ENCODE measurements around the gene TMEM108.

TMEM108 gene

GRCh38 chr3:133058243-133058642 lies 20.1 kb downstream of the TMEM108 start:
- DNase-seq = no peak

- DNase-seq = no peak
Measured at GRCh38 chr3:133058831-133059230, 20.6 kb downstream of the TMEM108 start.

DNA sequence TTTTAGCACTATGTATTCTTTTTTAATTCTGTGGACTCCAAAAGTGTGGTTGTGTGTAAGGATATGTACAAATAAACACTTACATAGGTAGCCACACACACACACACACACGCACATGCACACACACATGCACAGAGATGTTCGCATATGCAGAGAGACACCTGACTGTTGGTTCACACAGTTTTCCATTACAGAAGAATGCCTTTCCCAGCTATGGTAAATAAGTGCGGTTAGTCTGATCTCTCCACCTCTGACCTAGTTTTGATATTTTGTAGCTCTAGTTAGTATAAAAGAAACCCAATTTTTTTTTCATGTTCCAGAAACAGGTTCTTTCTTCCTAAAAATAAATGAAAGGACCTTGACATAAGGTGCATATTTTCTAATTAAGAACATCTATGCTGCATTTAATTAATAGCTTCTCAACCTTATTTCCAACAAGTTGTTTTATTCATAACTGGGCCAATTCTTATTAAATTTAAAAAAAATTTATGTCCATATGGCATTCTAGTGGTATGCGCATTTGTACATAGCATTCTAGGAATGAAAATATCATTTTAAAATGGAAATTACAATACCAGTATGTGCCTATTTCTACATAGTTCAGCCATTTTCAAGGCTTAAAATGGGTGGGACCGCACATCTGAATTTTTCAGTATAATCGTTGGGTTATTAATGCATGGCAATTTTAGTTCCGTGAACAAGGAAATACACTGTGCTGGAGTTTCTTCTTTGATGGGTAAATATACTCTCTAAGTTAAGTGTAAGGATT lies 27.2 kb downstream of the TMEM108 start:
- DNase-seq = no peak

- no peak for DNase-seq
Measured at GRCh38 chr3:133066026-133066425, 27.8 kb downstream of the TMEM108 start.

DNA sequence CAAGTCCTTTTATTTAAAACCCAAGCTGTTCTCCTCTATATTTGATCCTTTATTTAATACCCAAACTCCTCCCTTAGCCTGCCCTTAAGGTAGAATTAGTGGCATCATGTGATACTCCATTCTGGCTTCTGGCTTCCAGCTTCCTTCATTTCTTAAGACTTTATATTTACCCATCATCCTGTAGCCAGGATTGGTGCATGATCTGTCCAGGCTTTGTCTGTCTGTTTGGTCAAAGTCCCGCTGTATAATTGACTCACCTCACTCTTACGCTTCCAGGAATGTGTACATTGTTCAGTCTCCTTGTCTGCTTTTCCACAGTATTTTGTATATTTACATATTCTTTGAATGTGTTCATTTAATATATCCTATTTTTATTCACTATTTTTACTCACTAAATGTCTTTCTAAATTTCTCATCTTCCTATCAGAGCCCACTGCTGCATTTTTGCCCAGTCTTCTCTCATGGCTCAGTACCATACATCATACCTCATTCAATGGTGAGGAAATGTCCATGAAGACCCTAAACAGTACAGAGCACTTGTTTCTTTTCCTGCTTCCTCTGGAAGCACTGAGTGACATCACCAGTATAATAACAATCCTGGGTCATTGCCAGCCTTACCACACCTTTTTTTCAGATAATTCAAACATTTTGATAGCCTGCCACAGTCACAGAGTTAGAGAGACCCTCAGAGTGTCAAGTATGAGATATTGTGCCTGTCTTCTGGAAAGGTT lies 31.5 kb downstream of the TMEM108 start:
- DNase-seq = no peak

GRCh38 chr3:133074977-133075376 lies 36.8 kb downstream of the TMEM108 start:
- DNase-seq = no peak

- no peak for DNase-seq
Measured at GRCh38 chr3:133077688-133078087, 39.5 kb downstream of the TMEM108 start.

- DNase-seq = no peak
Measured at GRCh38 chr3:133079621-133080020, 41.4 kb downstream of the TMEM108 start.

- DNase-seq = no peak
Measured at GRCh38 chr3:133081016-133081415, 42.8 kb downstream of the TMEM108 start.

DNA sequence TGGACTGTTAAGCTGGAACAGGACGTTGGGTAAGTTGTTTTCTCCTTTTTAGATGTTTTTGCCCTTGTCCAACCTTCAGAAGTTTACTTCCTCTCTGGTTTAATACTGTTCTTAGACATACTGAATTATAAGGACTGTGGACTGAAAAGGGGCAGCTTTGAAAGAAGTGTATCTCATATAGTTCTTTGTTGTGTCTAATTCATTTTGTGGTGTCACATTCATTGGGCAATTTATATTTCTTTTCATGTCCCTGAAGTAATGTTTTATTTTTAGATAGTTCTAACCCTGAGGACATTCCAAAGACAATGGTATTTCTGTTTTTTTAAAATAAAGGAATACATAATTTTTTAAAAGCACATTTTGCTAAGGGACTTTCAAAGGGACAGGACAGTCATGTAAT lies 45.2 kb downstream of the TMEM108 start:
- no peak for DNase-seq

DNA sequence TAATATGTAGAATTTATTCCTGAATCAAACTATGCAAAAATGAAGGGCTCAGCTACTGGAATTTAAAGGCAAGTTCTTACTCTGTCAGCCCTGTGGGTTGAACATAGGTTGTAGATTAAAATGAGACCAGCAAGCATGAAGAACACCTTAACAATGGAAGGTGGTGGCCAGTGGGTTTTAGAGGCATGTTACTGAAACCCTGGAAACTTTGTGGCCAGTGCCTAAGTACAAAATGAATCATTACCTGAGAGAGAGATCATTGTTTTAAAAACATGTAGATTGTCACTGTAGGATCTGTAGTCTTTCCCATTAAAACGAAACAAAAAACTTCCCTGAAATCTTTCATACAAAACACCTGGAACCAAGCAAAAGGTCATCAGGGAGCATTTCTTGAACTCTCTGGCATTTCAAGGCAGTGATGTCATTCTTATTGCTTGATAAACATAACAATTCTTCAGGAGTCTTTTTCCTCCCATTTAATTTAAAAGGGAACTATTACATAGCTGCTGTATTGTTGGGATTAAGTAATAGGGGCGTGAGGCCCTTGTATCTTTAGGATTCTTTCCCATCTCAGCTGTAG lies 51.8 kb downstream of the TMEM108 start:
- DNase-seq = no peak

GRCh38 chr3:133092681-133093080 lies 54.5 kb downstream of the TMEM108 start:
- no peak for DNase-seq

DNA sequence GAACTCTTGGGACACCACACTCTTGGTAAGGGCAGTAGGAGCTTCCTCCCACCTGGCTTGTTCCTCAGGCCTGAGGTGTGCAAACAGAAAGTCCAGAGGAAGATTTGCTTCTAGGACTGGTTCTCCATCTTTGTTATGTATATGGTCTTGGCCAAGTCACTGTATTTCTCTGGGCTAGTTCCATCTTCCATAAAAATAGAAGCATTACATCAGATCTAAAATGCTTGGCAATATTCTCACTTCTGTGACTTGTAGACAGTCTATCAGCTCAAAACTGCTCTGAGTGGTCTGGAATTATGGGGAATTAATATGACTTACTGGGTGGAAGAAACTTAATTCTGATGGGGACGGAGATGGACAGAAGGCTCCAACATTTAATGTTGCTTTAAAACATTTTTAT lies 55.2 kb downstream of the TMEM108 start:
- DNase-seq = no peak

DNA sequence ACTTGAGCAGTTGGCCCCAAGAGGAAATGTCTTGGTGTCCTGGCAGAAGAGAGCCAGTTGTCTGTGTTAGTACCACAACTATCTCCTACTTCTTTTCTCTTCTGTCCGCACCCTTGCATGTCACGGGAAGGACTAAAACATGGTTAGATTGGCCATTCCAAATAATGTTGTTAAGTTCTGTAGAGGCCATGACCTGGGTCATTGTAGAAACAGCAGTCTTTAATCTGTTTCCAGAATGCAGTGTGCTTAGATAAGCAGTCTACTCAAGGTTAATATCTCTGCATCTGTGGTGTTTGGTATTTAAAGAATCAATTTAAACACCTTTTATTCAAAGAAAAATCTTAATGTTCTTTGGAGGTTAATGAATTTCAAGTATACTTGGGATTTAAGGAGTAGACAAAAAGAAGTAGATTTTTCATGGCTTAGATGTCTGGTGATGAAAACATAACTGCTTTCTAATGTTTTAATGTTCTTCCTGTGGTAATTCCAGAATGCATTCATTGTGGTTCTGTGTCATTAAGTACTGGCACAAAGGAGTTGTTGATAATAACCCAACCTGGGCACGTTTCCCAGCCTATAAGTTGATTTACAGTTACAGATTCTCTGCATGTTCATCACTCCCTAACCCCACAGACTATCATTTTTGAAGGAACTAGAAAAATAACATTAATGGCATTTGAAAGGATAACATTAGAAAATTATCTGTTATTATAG lies 58.9 kb downstream of the TMEM108 start:
- DNase-seq = no peak

GRCh38 chr3:133103706-133104105 lies 65.5 kb downstream of the TMEM108 start:
- DNase-seq = no peak

DNA sequence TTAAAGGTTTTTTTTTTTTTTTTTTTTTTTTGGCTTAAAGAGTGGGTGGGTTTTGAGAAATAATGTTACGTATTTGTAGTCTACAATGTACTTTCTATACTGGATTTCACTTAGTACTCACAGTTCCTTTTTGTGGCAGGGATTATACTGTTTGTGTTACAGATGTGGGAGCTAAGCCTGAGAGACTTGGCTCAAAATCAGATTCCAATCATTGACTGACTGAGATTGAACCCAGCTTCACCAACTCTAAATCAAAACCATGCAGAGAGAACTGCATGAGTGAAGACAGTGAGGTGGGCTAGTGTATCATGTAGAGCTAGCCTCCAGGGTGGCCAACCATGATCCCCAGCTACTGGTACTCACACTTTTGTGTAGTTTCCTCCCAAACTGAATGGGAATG lies 68.0 kb downstream of the TMEM108 start:
- no peak for DNase-seq

DNA sequence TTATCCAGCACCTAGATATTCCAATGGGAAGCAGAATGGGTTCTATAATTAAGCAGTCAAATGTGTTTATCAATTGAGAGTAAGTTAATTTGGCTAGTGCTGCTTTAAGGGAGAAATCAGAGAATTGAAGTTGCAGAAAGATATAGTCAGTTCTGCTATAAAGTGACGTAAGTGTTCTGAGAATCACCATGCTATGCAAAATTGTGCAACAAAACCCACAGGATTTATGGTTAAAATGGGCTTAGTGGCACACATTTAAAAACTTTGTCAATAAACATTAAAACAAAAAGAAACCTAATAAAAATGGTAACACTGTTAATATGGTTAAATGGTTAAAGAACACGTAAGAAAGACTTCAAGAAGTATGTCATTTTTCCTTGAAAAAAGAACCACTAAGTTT lies 74.5 kb downstream of the TMEM108 start:
- DNase-seq = no peak

- no peak for DNase-seq
Measured at GRCh38 chr3:133113526-133113925, 75.3 kb downstream of the TMEM108 start.

GRCh38 chr3:133113927-133114597 lies 75.9 kb downstream of the TMEM108 start:
- no peak for DNase-seq

DNA sequence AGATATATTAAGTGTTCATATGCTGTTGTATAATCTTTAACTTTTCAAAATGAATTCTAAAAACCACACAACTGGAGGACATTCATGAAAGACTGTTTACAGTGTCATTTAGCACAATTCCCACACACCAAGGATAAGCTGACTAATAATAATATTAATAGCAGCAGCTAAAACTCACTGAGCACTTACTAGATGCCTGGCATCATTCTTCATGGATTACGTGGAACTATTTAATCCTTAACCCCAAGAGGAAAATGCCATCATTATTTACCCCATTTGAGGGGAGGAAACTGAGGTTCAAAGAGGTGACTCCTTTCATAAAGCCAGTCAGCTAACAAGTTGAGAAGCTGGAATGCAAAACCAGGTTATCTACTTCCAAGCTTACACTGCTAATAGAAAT lies 77.0 kb downstream of the TMEM108 start:
- DNase-seq = no peak

DNA sequence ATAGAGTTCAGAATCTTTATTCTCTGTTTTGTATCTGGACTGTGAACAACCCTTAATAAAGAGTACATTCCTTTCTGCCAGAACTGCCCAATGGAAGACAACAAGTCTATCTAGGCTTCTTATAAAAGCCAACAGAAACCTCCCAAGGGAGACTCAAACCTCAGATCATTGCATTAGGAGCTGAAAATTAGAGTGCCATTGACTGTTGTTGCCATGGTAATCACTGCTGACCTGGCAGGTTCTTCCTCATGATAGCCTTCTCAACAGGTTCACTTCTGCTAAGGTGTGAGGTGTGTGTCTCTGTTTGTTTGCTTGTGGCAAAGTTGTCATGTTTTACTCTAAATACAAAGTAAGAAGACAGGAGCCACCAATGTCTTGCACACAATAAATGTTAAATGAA lies 79.2 kb downstream of the TMEM108 start:
- no peak for DNase-seq

DNA sequence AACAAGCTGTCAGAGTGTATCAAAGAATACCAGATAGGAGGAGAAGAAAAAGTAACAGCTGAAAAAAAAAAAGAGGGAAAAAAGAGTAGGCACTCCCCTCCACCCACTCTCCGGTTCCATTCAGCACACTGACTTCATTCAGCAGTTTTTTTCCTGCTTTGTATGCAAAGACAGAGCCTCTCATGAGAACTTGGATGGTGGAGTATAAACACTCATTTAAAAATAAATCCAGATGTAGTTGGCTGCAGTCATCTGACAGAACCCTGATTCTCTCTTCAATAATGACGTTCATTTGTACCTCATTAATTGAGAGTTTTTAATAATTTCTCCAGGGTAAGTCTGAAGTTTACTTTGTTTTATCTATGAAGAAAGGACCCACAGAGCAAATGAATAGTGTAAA lies 81.0 kb downstream of the TMEM108 start:
- DNase-seq = no peak

GRCh38 chr3:133121450-133121849 lies 83.3 kb downstream of the TMEM108 start:
- DNase-seq = no peak
